Skeletal muscle tissue (tissue), 4 donors: ENCODE measurements around the gene CHFR. TPM values are rescaled to one million over a fixed set of nuclear protein-coding genes. Genes with fewer than 3 reads are reported as not detected.
A peak's percentile ranks its signal among the peaks of the same experiment; 100 is the strongest.
"Not testable (repeated sequence)": the region's sequence is repeated elsewhere in the genome, so short reads cannot be mapped to it uniquely, and the experiment has no call there.

Source experiments
- H3K27ac ChIP-seq: one replicate; pipeline ENCODE4 v1.7.0; 2013; ENCODE audit warnings: mild to moderate bottlenecking, low read depth, low read length, inconsistent platforms
- H3K27me3 ChIP-seq, 3 donors: one replicate each; pipeline ENCODE4 v1.7.0; 2013; ENCODE audit warnings: low read length in 3 of 3; ENCODE audit not compliant: control insufficient read depth in 3 of 3, insufficient read depth in 3 of 3
- H3K36me3 ChIP-seq, 3 donors: one replicate each; pipeline ENCODE4 v1.7.0; 2013; ENCODE audit warnings: low read length in 3 of 3; ENCODE audit not compliant: control insufficient read depth in 3 of 3, insufficient read depth in 3 of 3
- H3K4me1 ChIP-seq, 3 donors: one replicate each; pipeline ENCODE4 v1.7.0; 2013; ENCODE audit warnings: low read length in 3 of 3, mild to moderate bottlenecking in 3 of 3; ENCODE audit not compliant: control insufficient read depth in 3 of 3, insufficient read depth in 3 of 3
- H3K4me3 ChIP-seq, 3 donors: one replicate each; pipeline ENCODE4 v1.7.0; 2013; ENCODE audit warnings: low read length in 3 of 3
- H3K9ac ChIP-seq, 3 donors: one replicate each; pipeline ENCODE4 v1.7.0; 2013; ENCODE audit warnings: low read length in 3 of 3, mild to moderate bottlenecking in 3 of 3, moderate library complexity in 2 of 3, low read depth in 1 of 3
- H3K9me3 ChIP-seq, 3 donors: one replicate each; pipeline ENCODE4 v1.7.0; 2013; ENCODE audit warnings: low read length in 3 of 3; ENCODE audit not compliant: control insufficient read depth in 3 of 3
- total RNA-seq: library from RNA; depleted of rRNA; stranded (reverse); fragments of >200 nt; gene quantifications from one replicate; pipeline ENCODE4 v1.2.3, GENCODE V29; 2014
- donor health status: Osteomylitis.

Gene CHFR, protein sequence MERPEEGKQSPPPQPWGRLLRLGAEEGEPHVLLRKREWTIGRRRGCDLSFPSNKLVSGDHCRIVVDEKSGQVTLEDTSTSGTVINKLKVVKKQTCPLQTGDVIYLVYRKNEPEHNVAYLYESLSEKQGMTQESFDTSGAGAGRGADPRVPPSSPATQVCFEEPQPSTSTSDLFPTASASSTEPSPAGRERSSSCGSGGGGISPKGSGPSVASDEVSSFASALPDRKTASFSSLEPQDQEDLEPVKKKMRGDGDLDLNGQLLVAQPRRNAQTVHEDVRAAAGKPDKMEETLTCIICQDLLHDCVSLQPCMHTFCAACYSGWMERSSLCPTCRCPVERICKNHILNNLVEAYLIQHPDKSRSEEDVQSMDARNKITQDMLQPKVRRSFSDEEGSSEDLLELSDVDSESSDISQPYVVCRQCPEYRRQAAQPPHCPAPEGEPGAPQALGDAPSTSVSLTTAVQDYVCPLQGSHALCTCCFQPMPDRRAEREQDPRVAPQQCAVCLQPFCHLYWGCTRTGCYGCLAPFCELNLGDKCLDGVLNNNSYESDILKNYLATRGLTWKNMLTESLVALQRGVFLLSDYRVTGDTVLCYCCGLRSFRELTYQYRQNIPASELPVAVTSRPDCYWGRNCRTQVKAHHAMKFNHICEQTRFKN
- 14.1 TPM for total RNA-seq

DNA sequence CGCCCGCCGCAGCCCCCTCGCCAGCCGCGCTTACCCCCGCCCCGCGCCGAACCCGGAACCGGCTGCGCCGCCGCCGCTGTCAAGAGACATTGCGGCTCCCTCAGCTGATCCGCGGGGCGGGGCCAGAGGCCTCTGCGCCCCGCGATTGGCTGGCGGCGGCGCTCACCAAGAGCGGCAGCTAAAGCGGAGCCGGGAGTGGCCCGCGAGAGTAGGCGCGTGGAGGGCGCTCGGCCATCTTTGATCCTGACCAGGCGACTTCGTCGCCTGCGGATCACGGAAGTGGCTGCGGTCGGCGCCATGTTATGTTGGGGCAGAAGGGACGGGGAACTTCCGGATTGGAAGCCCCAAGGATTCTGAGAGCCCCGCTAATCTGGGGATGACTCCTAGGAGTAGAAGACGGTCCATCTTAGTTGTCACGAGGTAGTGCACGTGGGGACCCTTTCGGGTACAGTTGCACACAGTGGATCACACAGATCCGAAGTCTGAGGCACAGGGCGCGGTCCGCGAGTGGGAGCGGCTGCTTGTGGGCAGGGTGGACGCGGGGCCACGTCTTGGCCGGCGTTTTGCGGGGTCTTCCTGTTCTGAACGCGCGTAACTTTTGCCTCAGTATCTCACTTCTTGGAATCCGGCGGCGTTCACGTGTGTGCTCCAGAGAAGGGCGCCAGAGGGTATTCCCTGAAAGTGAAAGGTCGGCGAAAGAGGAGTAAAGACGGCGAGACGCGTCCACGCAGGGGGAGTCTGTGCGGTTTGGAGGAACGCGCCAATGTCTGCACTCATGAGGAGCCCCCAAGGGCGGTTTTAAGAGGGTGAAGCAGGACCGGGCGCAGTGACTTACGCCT, at the start of gene CHFR:
Gene CHFR, minus strand, starts transcription at position 93 of the 839 bp plus-strand sequence. CDS start 277 bp downstream, outside the sequence.
- Histone ChIP-seq H3K9me3 (peaks cover 0 to 2% (median 0%) of the 10 kb centered on the region in 3 donors), H3K36me3 (peaks cover 2 to 4% (median 3%) of the 10 kb centered on the region in 3 donors), H3K27ac (peak within 1 kb of the TSS; percentile 93), H3K4me1 (peaks cover 0 to 4% (median 3%) of the 10 kb centered on the region in 3 donors), H3K9ac (peak within 1 kb of the TSS; percentile 89 to 94 (median 93)), H3K27me3 (no peaks in the 10 kb centered on the region), H3K4me3 (peak within 1 kb of the TSS; percentile 96 to 97 (median 96))

DNA sequence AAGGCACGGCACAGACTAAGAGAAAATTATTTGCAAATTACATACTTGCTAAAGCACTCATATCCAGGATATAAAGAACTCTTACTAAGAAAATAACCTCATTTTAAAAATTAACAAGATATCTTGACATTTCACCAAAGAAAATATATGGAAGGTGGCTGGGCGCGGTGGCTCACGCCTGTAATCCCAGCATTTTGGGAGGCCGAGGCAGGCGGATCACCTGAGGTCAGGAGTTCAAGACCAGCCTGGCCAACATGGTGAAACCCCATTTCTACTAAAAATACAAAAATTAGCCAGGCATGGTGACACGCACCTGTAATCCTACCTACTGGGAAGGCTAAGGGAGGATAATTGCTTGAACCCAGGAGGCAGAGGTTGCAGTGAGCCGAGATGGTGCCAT, 49.5 kb upstream of the CHFR start:
- not testable (repeated sequence) for H3K9ac ChIP-seq, H3K4me1 ChIP-seq, H3K27ac ChIP-seq, H3K4me3 ChIP-seq, H3K27me3 ChIP-seq
- peaks cover 33 to 44% (median 38%) of the 10 kb centered on the region in 3 donors for H3K36me3 ChIP-seq
- peaks cover 33 to 42% (median 34%) of the 10 kb centered on the region in 3 donors for H3K9me3 ChIP-seq

DNA sequence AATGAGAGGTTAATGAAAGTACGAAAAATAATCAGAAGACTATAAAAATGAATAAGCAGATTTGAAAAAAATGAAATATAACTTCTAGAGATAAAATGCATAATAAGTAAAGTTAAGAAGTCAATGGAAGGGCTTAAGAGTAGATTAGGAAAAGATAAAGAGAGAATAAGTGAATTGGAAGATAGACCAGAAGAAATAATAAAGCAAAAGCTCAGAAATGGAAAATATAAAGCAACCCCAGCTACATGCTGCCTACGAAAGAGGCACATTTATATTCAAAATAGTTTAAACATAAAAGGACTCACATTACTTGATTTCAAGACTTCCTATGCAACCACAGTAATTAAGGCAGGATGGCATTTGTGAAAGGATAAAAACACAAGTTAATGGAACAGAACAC, 48.8 kb upstream of the CHFR start:
- Histone ChIP-seq H3K27me3 (no peaks in the 10 kb centered on the region), H3K9me3 (peaks cover 34 to 40% (median 36%) of the 10 kb centered on the region in 3 donors)

DNA sequence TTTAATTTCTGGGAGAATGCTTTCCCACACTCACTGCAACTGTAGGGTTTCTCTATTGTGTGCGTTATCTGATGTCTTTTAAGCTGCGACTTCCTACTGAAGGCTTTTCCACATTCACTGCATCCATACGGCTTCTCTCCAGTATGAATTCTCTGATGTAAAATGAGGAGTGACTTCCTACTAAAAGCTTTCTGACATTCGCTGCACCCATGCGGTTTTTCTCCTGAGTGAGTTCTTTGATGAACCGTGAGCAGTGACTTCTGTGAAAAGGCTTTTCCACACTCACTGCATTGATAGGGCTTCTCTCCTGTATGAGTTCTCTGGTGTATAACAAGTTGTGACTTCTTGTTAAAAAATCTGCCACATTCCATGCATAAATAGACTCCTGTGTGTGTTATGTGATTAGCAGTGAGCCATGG, 39.0 kb upstream of the CHFR start:
- Histone ChIP-seq H3K27me3 (no peaks in the 10 kb centered on the region), H3K36me3 (peaks cover 42 to 60% (median 48%) of the 10 kb centered on the region in 3 donors), H3K9me3 (peaks cover 58 to 73% (median 71%) of the 10 kb centered on the region in 3 donors)

More for the DNA sequence above, 48.8 kb upstream of the CHFR start:
- peaks cover 33 to 44% (median 39%) of the 10 kb centered on the region in 3 donors for H3K36me3 ChIP-seq
- H3K9ac ChIP-seq = no peak overlapping the region
- H3K27ac ChIP-seq = no peak overlapping the region
- H3K4me3 ChIP-seq = no peak overlapping the region
- no peaks in the 10 kb centered on the region for H3K4me1 ChIP-seq

DNA sequence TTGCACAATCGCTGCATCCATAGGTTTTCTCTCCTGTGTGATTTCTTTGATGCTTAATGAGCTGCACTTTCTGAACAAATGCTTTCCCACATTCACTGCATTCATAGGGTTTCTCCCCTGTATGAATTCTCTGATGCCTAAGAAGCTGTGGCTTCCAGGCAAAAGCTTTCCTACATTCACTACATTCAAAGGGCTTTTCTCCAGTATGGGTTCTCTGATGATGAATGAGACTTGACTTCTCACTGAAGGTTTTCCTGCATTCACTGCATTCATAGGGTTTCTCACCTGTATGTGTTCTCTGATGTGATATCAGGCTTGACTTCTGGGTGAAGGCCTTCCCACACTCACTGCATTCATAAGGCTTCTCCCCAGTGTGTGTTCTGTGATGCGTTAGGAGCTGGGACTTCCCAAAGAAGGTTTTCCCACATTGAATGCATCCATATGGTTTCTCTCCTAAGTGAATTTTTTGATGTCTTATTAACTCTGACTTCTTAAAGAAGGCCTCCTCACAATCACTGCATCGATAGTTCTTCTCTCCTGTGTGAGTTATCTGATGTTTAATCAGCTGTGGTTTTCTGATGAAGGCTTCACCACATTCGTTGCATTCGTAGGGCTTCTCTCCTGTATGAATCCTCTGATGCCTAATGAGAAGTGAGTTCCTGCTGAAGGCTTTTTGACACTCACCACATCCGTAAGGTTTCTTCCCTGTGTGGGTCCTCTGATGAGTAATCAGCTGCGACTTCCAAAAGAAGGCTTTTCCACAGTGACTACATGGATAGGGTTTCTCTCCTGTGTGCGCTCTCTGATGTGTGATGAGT, 38.4 kb upstream of the CHFR start:
- Histone ChIP-seq H3K27me3 (no peaks in the 10 kb centered on the region), H3K27ac (no peak overlapping the region), H3K36me3 (peaks cover 39 to 56% (median 45%) of the 10 kb centered on the region in 3 donors), H3K9ac (no peak overlapping the region), H3K4me1 (no peaks in the 10 kb centered on the region), H3K9me3 (peaks cover 58 to 74% (median 72%) of the 10 kb centered on the region in 3 donors), H3K4me3 (peak overlapping the region; percentile 9 to 52 (median 44))

More for the DNA sequence above, 39.0 kb upstream of the CHFR start:
- Histone ChIP-seq H3K27ac (no peak overlapping the region), H3K4me1 (no peaks in the 10 kb centered on the region), H3K9ac (no peak overlapping the region), H3K4me3 (peak overlapping the region in 2 of 3 donors; percentile 9 to 44)

DNA sequence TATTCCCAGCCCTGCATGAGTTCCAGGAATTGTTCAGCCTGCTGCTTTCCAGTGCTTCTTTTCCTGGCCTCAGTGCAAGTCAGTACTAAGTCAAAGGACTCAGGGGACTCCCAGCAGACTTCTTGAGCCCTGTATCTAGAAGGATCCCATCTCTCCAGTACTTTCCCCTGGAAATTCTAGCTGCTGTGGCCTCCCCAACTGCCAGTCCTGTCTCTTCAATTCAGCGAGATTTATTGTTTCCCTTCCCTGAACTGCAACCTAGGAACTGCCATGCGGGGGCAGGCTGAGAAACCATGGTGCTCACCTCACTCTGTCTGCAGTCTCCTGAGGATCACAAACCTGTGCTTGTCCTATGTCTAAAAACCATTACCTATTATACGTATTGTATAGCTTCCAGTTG, 37.0 kb upstream of the CHFR start:
- Histone ChIP-seq H3K9ac (no peak overlapping the region), H3K9me3 (peaks cover 54 to 67% (median 66%) of the 10 kb centered on the region in 3 donors), H3K4me1 (no peaks in the 10 kb centered on the region), H3K27me3 (no peaks in the 10 kb centered on the region), H3K27ac (no peak overlapping the region), H3K36me3 (peaks cover 27 to 42% (median 34%) of the 10 kb centered on the region in 3 donors), H3K4me3 (peak overlapping the region in 1 of 3 donors; percentile 62)

DNA sequence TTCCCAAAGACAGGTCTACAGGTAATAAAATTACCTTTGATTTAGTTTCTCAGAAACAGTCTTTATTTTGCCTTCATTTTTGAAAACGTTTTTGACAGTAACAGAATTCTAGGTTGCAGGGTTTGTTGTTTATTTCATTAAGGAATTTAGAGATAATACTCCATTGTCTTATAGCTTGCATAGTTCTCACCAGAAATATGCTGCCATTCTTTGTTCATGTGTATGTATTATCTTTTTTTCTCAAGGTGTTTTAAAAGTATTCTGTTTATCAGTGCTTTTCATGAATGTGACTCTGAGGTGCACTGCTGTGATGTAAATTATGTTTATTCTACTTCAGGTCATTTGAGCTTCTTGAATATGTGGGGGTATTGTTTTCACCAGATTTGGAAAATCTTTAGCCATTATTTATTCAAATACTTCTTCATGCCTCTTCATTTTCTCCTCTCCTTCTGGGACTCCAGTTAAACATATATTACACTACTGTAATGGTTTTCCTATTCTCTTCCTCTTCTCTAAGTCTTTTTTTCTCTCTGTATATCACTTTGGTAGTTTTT, 36.0 kb upstream of the CHFR start:
- Histone ChIP-seq H3K4me1 (no peaks in the 10 kb centered on the region), H3K36me3 (peaks cover 18 to 40% (median 28%) of the 10 kb centered on the region in 3 donors), H3K4me3 (no peak overlapping the region), H3K9me3 (peaks cover 57 to 63% (median 61%) of the 10 kb centered on the region in 3 donors), H3K27me3 (no peaks in the 10 kb centered on the region), H3K9ac (no peak overlapping the region), H3K27ac (no peak overlapping the region)

DNA sequence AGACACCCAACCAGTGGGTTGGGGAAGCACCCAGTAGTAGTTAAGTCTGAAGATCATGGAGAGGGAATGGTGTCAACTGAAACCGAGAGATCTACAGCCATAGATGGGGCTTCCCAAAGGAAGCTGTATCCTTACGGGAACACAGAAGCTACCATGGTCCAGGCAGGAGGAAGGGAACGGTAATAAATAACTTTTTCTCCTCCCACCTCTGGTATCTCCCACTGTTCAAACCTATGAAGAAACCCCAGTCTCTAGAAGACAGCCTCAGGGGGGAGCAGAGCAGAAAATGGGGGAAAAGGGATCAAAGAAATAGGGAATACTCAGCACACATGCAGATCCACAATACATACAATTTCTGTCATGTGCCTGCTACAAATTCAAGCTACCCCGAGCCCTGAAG, 35.3 kb upstream of the CHFR start:
- Histone ChIP-seq H3K4me3 (peak overlapping the region in 1 of 3 donors; percentile 55), H3K27me3 (no peaks in the 10 kb centered on the region), H3K36me3 (peaks cover 20 to 40% (median 28%) of the 10 kb centered on the region in 3 donors), H3K4me1 (no peaks in the 10 kb centered on the region), H3K27ac (no peak overlapping the region), H3K9ac (no peak overlapping the region), H3K9me3 (peaks cover 63 to 68% (median 63%) of the 10 kb centered on the region in 3 donors)
